ENCODE results near the gene PRKCH.

PRKCH gene

DNA sequence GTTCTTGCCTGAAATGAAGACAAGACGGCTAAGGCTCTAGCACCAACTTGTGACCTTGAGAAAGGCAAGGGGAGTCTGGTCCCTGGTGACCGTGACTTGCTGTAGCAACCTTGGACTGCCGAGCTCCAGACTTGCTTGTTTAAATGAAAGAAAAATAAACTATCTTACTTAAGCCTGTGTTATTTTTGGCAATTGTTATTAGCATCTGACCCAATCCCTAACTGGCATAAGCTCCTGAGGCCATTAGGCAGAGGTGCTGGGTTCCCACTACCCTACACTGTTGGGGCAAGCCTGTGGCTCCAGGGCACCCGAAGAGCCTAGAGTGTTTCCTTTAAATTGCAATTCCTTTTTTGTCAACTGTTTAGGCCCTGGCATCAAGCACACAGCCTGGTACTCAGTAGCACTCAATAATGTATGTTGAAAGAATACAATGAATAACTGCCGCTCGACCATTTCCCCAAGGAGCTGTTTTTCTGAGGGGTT, 267.1 kb downstream of the PRKCH start:
- DNase-seq (ENCODE audit: extremely low read depth, low read depth), result no peak
- no peak for TF ChIP-seq CTCF (IDR thresholded peaks at IDR 0.05; ENCODE audit: low read depth, low read length)

GRCh38 chr14:61589691-61590581, 268.6 kb downstream of the PRKCH start:
- TF ChIP-seq CTCF (IDR thresholded peaks at IDR 0.05; ENCODE audit: low read depth, low read length), result no peak

GRCh38 chr14:61591862-61592261, 270.5 kb downstream of the PRKCH start:
- TF ChIP-seq CTCF (IDR thresholded peaks at IDR 0.05; ENCODE audit: low read depth, low read length), result no peak
- no peak for DNase-seq (ENCODE audit: extremely low read depth, low read depth)

More at GRCh38 chr14:61589691-61590581, 268.6 kb downstream of the PRKCH start:
- no peak for DNase-seq (ENCODE audit: extremely low read depth, low read depth)

- no peak for TF ChIP-seq CTCF (IDR thresholded peaks at IDR 0.05; ENCODE audit: low read depth, low read length)
- DNase-seq (ENCODE audit: extremely low read depth, low read depth), result no peak
Observed at GRCh38 chr14:61593330-61593729, 272.0 kb downstream of the PRKCH start.

GRCh38 chr14:61596990-61597389, 275.6 kb downstream of the PRKCH start:
- DNase-seq (ENCODE audit: extremely low read depth, low read depth), result no peak
- TF ChIP-seq CTCF (IDR thresholded peaks at IDR 0.05; ENCODE audit: low read depth, low read length), result no peak

DNA sequence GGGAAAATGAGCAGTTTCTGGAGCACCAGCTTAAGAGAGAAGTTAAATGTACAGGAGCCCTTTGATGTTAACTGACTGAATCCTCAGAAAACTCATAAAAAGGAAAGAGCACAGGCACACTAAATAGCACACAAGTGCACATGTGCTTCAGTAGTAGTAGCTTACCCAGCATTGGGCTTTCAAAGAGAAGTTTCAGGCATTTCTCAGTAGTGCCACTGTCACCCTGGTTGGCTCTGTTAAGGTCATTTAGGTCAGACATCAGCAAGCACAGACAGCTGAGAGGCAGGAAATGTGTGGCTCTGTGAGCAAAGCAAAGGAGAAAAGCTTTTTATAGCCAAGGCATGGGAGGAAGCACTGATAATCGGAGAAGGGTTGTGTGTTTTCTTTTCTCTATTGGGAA, 277.6 kb downstream of the PRKCH start:
- DNase-seq (ENCODE audit: extremely low read depth, low read depth), result no peak
- TF ChIP-seq CTCF (IDR thresholded peaks at IDR 0.05; ENCODE audit: low read depth, low read length), result no peak

DNA sequence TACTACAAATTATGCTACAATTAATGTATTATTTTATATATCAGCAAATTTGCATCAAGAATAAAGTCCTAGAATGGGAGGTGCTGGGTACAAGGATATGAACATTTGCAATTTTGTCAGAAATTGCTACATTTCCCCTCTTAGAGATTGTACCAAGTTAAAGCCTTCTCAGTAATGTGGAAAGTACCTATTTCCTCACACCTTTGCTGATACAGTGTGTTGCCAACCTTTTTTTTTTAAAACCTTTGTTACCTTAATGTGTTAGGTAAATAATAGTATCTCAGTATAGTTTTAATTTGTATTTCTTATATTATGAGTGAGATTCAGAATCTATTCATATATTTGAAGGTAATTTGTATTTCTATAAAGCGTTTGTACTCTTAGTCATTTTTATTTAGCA, 278.6 kb downstream of the PRKCH start:
- no peak for DNase-seq (ENCODE audit: extremely low read depth, low read depth)
- TF ChIP-seq CTCF (IDR thresholded peaks at IDR 0.05; ENCODE audit: low read depth, low read length), result no peak

Measured in AG09319 (cell line).